ENCODE data around the gene C5orf63.
"Not testable (repeated sequence)": the region's sequence is repeated elsewhere in the genome, so short reads cannot be mapped to it uniquely, and the experiment has no call there.

The C5orf63 gene

GRCh38 chr5:127070243-127070642, 3.1 kb downstream of the C5orf63 start:
- DNase-seq = no peak

- no peak for DNase-seq
These were observed 4.6 kb downstream of the C5orf63 start for GRCh38 chr5:127068493-127069214.

GRCh38 chr5:127066721-127067120, 6.6 kb downstream of the C5orf63 start:
- DNase-seq = no peak

GRCh38 chr5:127064253-127064840, 9.0 kb downstream of the C5orf63 start:
- DNase-seq = no peak

GRCh38 chr5:127063257-127063913, 9.9 kb downstream of the C5orf63 start:
- no peak for DNase-seq

GRCh38 chr5:127061956-127062355, 11.3 kb downstream of the C5orf63 start:
- DNase-seq = no peak

- DNase-seq = no peak
These were observed 11.8 kb downstream of the C5orf63 start for GRCh38 chr5:127061537-127061936.

GRCh38 chr5:127060470-127060985, 12.8 kb downstream of the C5orf63 start:
- DNase-seq = no peak

- no peak for DNase-seq
These were observed 16.4 kb downstream of the C5orf63 start for GRCh38 chr5:127056896-127057295.

GRCh38 chr5:127055880-127056653, 17.2 kb downstream of the C5orf63 start:
- no peak for DNase-seq

- not testable (repeated sequence) for DNase-seq
These were observed 19.8 kb downstream of the C5orf63 start for GRCh38 chr5:127053551-127053950.

GRCh38 chr5:127053049-127053448, 20.3 kb downstream of the C5orf63 start:
- no peak for DNase-seq

- DNase-seq = no peak
These were observed 21.7 kb downstream of the C5orf63 start for GRCh38 chr5:127051591-127051990.

- no peak for DNase-seq
These were observed 26.8 kb downstream of the C5orf63 start for GRCh38 chr5:127046343-127047072.

- DNase-seq = no peak
These were observed 30.7 kb downstream of the C5orf63 start for GRCh38 chr5:127042593-127042992.

- no peak for DNase-seq
These were observed 31.7 kb downstream of the C5orf63 start for GRCh38 chr5:127041571-127041970.

GRCh38 chr5:127040796-127041520, 32.3 kb downstream of the C5orf63 start:
- no peak for DNase-seq

- no peak for DNase-seq
These were observed 34.8 kb downstream of the C5orf63 start for GRCh38 chr5:127038550-127038949.

GRCh38 chr5:127031863-127032232, 41.5 kb downstream of the C5orf63 start:
- no peak for DNase-seq

- no peak for DNase-seq
These were observed 42.0 kb downstream of the C5orf63 start for GRCh38 chr5:127031147-127031862.
